GM23338 (cell line): ENCODE measurements around the gene REEP1. TPM values are rescaled to one million over a fixed set of nuclear protein-coding genes. Genes with fewer than 3 reads are reported as not detected.

Source experiments
- ATAC-seq: fragments of 200-7000 bp; cut with Tn5 transposase; 3 replicates; pipeline ENCODE4 v1.9.1; 2020
- DNase-seq: peaks from one replicate; pipeline ENCODE4 v3.0.0-alpha.2; 2015; ENCODE audit warnings: low spot score
- H2AFZ ChIP-seq: fragments of 200-600 bp; sonication (generic); 2 replicates; pipeline ENCODE4 v1.8.0; 2016; ENCODE audit warnings: antibody characterized with exemption, mild to moderate bottlenecking, moderate library complexity
- H3F3A ChIP-seq: fragments of 200-600 bp; sonication (generic); replicated peaks from 2 replicates; pipeline ENCODE4 v1.8.0; 2017; ENCODE audit warnings: antibody characterized with exemption, mixed run types, low read depth
- H3K27ac ChIP-seq: fragments of 200-600 bp; sonication (generic); 2 replicates; pipeline ENCODE4 v1.6.1; 2016; ENCODE audit warnings: low read depth
- H3K27me3 ChIP-seq: fragments of 200-600 bp; sonication (generic); 2 replicates; pipeline ENCODE4 v1.8.0; 2016; ENCODE audit warnings: mild to moderate bottlenecking, mixed run types, moderate library complexity; ENCODE audit not compliant: insufficient read depth
- H3K36me3 ChIP-seq: fragments of 200-600 bp; sonication (generic); 2 replicates; pipeline ENCODE4 v1.8.0; 2016; ENCODE audit warnings: mild to moderate bottlenecking; ENCODE audit not compliant: insufficient read depth
- H3K4me1 ChIP-seq: fragments of 200-600 bp; sonication (generic); 2 replicates; pipeline ENCODE4 v1.8.0; 2016; ENCODE audit warnings: mild to moderate bottlenecking, moderate library complexity; ENCODE audit not compliant: insufficient read depth
- H3K4me2 ChIP-seq: fragments of 200-600 bp; sonication (generic); 2 replicates; pipeline ENCODE4 v1.7.1; 2017; ENCODE audit warnings: mixed run types
- H3K4me3 ChIP-seq: fragments of 200-600 bp; sonication (generic); 2 replicates; pipeline ENCODE4 v1.6.1; 2016; ENCODE audit warnings: mixed run types
- H3K79me2 ChIP-seq: fragments of 200-600 bp; sonication (generic); replicated peaks from 2 replicates; pipeline ENCODE4 v1.8.0; 2017; ENCODE audit warnings: mild to moderate bottlenecking; ENCODE audit not compliant: insufficient read depth
- H3K9me2 ChIP-seq: fragments of 200-600 bp; sonication (generic); 2 replicates; pipeline ENCODE4 v1.8.0; 2017; ENCODE audit not compliant: insufficient read depth
- H4K20me1 ChIP-seq: fragments of 200-600 bp; sonication (generic); replicated peaks from 2 replicates; pipeline ENCODE4 v1.8.0; 2017; ENCODE audit warnings: mild to moderate bottlenecking; ENCODE audit not compliant: insufficient read depth
- H3K27ac Mint-ChIP-seq: 2 replicates; pipeline ENCODE4 v1.8.0; 2020; ENCODE audit warnings: inconsistent platforms, mild to moderate bottlenecking, moderate library complexity, mixed read lengths
- H3K27me3 Mint-ChIP-seq: 3 replicates; pipeline ENCODE4 v1.8.0; 2022; ENCODE audit warnings: low read depth, mild to moderate bottlenecking, moderate library complexity, mixed read lengths, inconsistent platforms; ENCODE audit not compliant: insufficient read depth, poor library complexity
- H3K36me3 Mint-ChIP-seq: 3 replicates; pipeline ENCODE4 v1.8.0; 2021; ENCODE audit warnings: low read depth, mild to moderate bottlenecking, inconsistent platforms, moderate library complexity, mixed read lengths
- H3K4me1 Mint-ChIP-seq: 3 replicates; pipeline ENCODE4 v1.8.0; 2020; ENCODE audit warnings: mild to moderate bottlenecking, inconsistent platforms, mixed read lengths
- H3K4me3 Mint-ChIP-seq: 3 replicates; pipeline ENCODE4 v1.8.0; 2021; ENCODE audit warnings: moderate library complexity, mild to moderate bottlenecking, inconsistent platforms, mixed read lengths
- H3K9me3 Mint-ChIP-seq: 3 replicates; pipeline ENCODE4 v1.8.0; 2020; ENCODE audit warnings: moderate library complexity, mild to moderate bottlenecking, inconsistent platforms, mixed read lengths
- CREB1 ChIP-seq: fragments of 250-450 bp; sonication (Bioruptor Pico); IDR thresholded peaks from 2 replicates; pipeline ENCODE4 v1.5.0; 2020; ENCODE audit warnings: low read depth, mild to moderate bottlenecking, moderate library complexity
- CTCF ChIP-seq, 2 experiments: fragments of 200-600 bp in 1 of 2; sonication (generic) in 1 of 2; conservative IDR thresholded peaks; 2 replicates each; pipeline versions ENCODE4 v1.5.1 to v1.6.1; 2016 to 2017; ENCODE audit warnings: antibody characterized with exemption in 2 of 2, low read depth in 2 of 2, mild to moderate bottlenecking in 2 of 2, moderate library complexity in 1 of 2
- ETS1 ChIP-seq: IDR thresholded peaks from 2 replicates; pipeline ENCODE4 v1.6.1; 2016; ENCODE audit warnings: antibody characterized with exemption
- EZH2phosphoT487 ChIP-seq: fragments of 200-600 bp; sonication (generic); IDR thresholded peaks from one replicate; pipeline ENCODE4 v1.8.1; 2018; ENCODE audit warnings: antibody characterized with exemption; ENCODE audit not compliant: unreplicated experiment
- JUNB ChIP-seq: IDR thresholded peaks from one replicate; pipeline ENCODE4 v1.6.1; 2016; ENCODE audit warnings: antibody characterized with exemption; ENCODE audit not compliant: unreplicated experiment
- POLR2AphosphoS5 ChIP-seq: IDR thresholded peaks from 2 replicates; pipeline ENCODE4 v1.6.1; 2016; ENCODE audit warnings: antibody characterized with exemption, low read depth
- ZNF114 ChIP-seq: fragments of 250-450 bp; sonication (Bioruptor Pico); IDR thresholded peaks from 2 replicates; pipeline ENCODE4 v1.5.0; 2020; ENCODE audit warnings: mild to moderate bottlenecking, moderate library complexity
- ZNF331 ChIP-seq: fragments of 250-450 bp; sonication (Bioruptor Pico); IDR thresholded peaks from 2 replicates; pipeline ENCODE4 v1.5.0; 2020; ENCODE audit warnings: low read depth, mild to moderate bottlenecking, moderate library complexity
- ZNF462 ChIP-seq: fragments of 250-450 bp; sonication (Bioruptor Pico); IDR thresholded peaks from 2 replicates; pipeline ENCODE4 v1.5.0; 2020; ENCODE audit warnings: mild to moderate bottlenecking, moderate library complexity
- polyA plus RNA-seq: library from polyadenylated mRNA; unstranded; fragments of >200 nt; fragmentation: Nextera tagmentation; extraction: Ambion mirVana; gene quantifications from 2 replicates; pipeline ENCODE4 v1.2.1, GENCODE V29; 2016
- total RNA-seq: library from RNA; depleted of rRNA; stranded (reverse); fragments of >200 nt; shearing (Covaris generic); gene quantifications from 2 replicates; pipeline ENCODE4 v1.2.3, GENCODE V29; 2014

The REEP1 gene
- total and polyA plus RNA-seq, 2 experiments from 2014 or later: 1.6 to 1.8 TPM

GRCh38 chr2:86284401-86284841 lies 53.0 kb downstream of the REEP1 start (continued):
- no peak for TF ChIP-seq ZNF462 (CRISPR knock-in tag)
- TF ChIP-seq CREB1 (CRISPR knock-in tag): no peak
- no peak for TF ChIP-seq JUNB
- no peak for TF ChIP-seq ETS1
- TF ChIP-seq EZH2phosphoT487: no peak

- Mint-ChIP-seq H3K27me3 (peaks cover 1% of the 10 kb centered on the region), H3K9me3 (no peaks in the 10 kb centered on the region), H3K27ac (no peak overlapping the region), H3K4me3 (no peak overlapping the region), H3K4me1 (no peaks in the 10 kb centered on the region), H3K36me3 (no peaks in the 10 kb centered on the region)
- H3F3A ChIP-seq: no peaks in the 10 kb centered on the region
- ATAC-seq (no peak), DNase-seq (no peak)
- no peaks in the 10 kb centered on the region for H4K20me1 ChIP-seq
- H3K36me3 ChIP-seq: no peaks in the 10 kb centered on the region
- no peaks in the 10 kb centered on the region for H3K27me3 ChIP-seq
- TF ChIP-seq ZNF114 (CRISPR knock-in tag) (no peak), CTCF (conservative IDR thresholded peaks at IDR 0.05; ENCODE audit: low read depth in 2 of 2) (no peak), POLR2AphosphoS5 (no peak), EZH2phosphoT487 (no peak), ZNF331 (CRISPR knock-in tag) (no peak)
- H3K27ac ChIP-seq: no peak overlapping the region
- no peak overlapping the region for H3K4me2 ChIP-seq
- no peaks in the 10 kb centered on the region for H3K4me1 ChIP-seq
- H3K9me2 ChIP-seq: no peaks in the 10 kb centered on the region
- H3K79me2 ChIP-seq: no peaks in the 10 kb centered on the region
- no peak overlapping the region for H2AFZ ChIP-seq
- no peak overlapping the region for H3K4me3 ChIP-seq
Measured at GRCh38 chr2:86283411-86284030, 53.9 kb downstream of the REEP1 start.
